ENCODE data around the gene CREB3L4.

CREB3L4 gene

GRCh38 chr1:153941826-153942725, 25.6 kb upstream of the CREB3L4 start:
- peaks cover 33% of the 10 kb centered on the region for H3K36me3 ChIP-seq (ENCODE audit: insufficient read depth, low read length)
- H3K9ac ChIP-seq (ENCODE audit: low read depth, low read length): no peak overlapping the region
- no peaks in the 10 kb centered on the region for H3K9me3 ChIP-seq (replicated peaks; ENCODE audit: low read length)
- no peak overlapping the region for H3K4me3 ChIP-seq (ENCODE audit: low read length)
- no peak overlapping the region for H3K4me2 ChIP-seq (ENCODE audit: low read length)
- H3K4me1 ChIP-seq (ENCODE audit: control insufficient read depth, insufficient read depth, low read length): peaks cover 12% of the 10 kb centered on the region
- H3K27me3 ChIP-seq (ENCODE audit: control insufficient read depth, insufficient read depth, low read length): no peaks in the 10 kb centered on the region

DNA sequence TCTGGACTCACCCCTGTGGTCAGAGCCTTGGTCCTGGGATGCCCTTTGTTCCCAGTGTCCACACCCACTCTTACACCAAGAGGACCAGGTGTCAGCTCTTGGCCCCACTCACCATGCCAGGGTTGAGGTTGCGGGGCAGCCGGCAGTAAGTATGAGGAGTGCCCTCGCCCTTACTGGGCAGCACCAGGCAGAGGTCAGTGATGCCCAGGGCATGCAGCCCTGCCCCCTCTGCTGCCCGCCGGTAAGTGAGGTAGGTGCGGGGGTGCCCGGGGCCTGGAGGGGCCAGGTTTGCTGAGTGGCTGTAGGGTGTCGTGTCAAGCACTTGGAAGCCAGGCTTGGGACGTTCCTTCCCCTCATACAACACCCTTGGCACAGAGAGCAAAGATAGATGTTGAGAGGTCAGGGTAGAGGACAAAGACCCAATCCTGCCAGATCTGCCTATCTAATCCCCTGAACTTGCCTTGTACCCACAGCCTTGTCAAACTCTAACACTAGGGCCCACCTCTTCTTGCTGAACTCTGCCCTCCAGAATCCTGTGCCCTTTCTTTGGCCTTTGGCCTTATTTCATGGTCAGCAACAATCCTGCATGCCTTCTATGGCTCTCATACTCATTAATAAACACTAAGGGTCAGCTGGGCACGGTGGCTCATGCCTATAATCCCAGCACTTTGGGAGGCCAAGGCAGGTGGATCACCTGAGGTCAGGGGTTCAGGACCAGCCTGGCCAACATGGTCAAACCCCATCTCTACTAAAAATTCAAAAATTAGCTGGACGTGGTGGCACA, 24.7 kb upstream of the CREB3L4 start:
- no peaks in the 10 kb centered on the region for H3K9me3 ChIP-seq (replicated peaks; ENCODE audit: low read length)
- no peaks in the 10 kb centered on the region for H3K27me3 ChIP-seq (ENCODE audit: control insufficient read depth, insufficient read depth, low read length)
- no peak overlapping the region for H3K4me3 ChIP-seq (ENCODE audit: low read length)
- H3K36me3 ChIP-seq (ENCODE audit: insufficient read depth, low read length): peaks cover 30% of the 10 kb centered on the region
- H3K9ac ChIP-seq (ENCODE audit: low read depth, low read length): no peak overlapping the region
- no peak overlapping the region for H3K4me2 ChIP-seq (ENCODE audit: low read length)
- peaks cover 12% of the 10 kb centered on the region for H3K4me1 ChIP-seq (ENCODE audit: control insufficient read depth, insufficient read depth, low read length)

DNA sequence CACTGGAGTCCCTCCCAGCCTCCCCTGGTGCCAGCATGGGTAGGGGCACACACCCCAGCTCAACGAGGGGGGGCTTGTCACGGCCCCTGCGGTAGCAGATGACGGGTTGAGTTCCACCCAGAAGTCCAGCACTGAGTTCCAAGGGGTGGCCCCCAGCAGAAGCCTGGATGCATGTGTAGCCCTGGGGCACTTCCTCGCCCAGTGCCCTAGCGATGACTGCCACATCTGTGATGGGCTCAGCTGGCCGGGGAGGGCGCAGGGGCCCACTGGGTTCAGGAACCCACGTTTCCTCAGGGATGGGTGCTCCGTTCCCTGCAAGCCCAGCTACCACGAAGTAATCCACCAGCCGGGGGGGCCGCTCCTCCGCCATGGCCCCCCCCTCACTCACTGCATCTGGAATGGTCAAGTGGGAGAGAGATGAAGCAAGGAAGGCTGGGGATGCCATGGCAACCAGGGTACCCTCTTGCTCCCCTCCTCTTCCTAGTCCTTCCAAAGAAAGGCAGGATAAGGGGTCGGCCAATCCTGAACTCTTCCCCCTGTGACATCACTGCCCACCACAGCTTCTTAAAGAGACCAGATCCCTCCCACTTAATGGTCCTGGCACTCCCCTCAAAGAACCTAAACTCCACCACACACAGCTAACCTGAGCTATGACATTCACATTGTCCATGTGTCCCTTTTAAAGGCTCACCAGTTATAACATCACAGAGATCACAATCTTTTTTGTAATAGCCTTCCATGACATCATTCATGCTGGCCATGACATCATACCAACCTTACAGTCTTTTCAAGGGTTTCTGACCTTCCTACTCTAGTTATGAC, 23.5 kb upstream of the CREB3L4 start:
- Histone ChIP-seq H3K4me1 (ENCODE audit: control insufficient read depth, insufficient read depth, low read length) (peaks cover 12% of the 10 kb centered on the region), H3K27me3 (ENCODE audit: control insufficient read depth, insufficient read depth, low read length) (no peaks in the 10 kb centered on the region), H3K9me3 (replicated peaks; ENCODE audit: low read length) (no peaks in the 10 kb centered on the region), H3K4me2 (ENCODE audit: low read length) (peak overlapping the region; percentile 86), H3K4me3 (ENCODE audit: low read length) (no peak overlapping the region), H3K9ac (ENCODE audit: low read depth, low read length) (no peak overlapping the region), H3K36me3 (ENCODE audit: insufficient read depth, low read length) (peaks cover 42% of the 10 kb centered on the region)

DNA sequence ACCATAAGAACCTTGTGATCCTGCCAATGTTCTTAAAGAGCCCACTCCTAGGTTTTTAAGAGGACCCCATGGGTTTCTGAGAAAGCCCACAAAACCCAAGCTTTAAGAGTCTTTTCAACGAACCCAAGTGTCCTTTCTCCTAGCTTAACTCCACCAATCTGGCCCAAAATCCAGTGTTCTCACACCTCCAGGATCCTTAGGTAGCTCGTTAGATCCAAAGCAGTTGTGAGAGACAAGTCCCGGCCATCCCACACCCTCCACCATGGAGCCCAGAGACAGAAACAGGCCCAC, 22.9 kb upstream of the CREB3L4 start:
- Histone ChIP-seq H3K4me1 (ENCODE audit: control insufficient read depth, insufficient read depth, low read length) (peaks cover 12% of the 10 kb centered on the region), H3K36me3 (ENCODE audit: insufficient read depth, low read length) (peaks cover 39% of the 10 kb centered on the region), H3K9ac (ENCODE audit: low read depth, low read length) (no peak overlapping the region), H3K9me3 (replicated peaks; ENCODE audit: low read length) (no peaks in the 10 kb centered on the region), H3K27me3 (ENCODE audit: control insufficient read depth, insufficient read depth, low read length) (no peaks in the 10 kb centered on the region), H3K4me2 (ENCODE audit: low read length) (peak overlapping the region; percentile 86), H3K4me3 (ENCODE audit: low read length) (peak overlapping the region; percentile 89)

GRCh38 chr1:153945131-153945794, 22.4 kb upstream of the CREB3L4 start:
- Histone ChIP-seq H3K9me3 (replicated peaks; ENCODE audit: low read length) (no peaks in the 10 kb centered on the region), H3K4me1 (ENCODE audit: control insufficient read depth, insufficient read depth, low read length) (peaks cover 12% of the 10 kb centered on the region), H3K4me2 (ENCODE audit: low read length) (peak overlapping the region; percentile 86), H3K9ac (ENCODE audit: low read depth, low read length) (peak overlapping the region; percentile 84), H3K27me3 (ENCODE audit: control insufficient read depth, insufficient read depth, low read length) (no peaks in the 10 kb centered on the region), H3K4me3 (ENCODE audit: low read length) (peak overlapping the region; percentile 89), H3K36me3 (ENCODE audit: insufficient read depth, low read length) (peaks cover 38% of the 10 kb centered on the region)

DNA sequence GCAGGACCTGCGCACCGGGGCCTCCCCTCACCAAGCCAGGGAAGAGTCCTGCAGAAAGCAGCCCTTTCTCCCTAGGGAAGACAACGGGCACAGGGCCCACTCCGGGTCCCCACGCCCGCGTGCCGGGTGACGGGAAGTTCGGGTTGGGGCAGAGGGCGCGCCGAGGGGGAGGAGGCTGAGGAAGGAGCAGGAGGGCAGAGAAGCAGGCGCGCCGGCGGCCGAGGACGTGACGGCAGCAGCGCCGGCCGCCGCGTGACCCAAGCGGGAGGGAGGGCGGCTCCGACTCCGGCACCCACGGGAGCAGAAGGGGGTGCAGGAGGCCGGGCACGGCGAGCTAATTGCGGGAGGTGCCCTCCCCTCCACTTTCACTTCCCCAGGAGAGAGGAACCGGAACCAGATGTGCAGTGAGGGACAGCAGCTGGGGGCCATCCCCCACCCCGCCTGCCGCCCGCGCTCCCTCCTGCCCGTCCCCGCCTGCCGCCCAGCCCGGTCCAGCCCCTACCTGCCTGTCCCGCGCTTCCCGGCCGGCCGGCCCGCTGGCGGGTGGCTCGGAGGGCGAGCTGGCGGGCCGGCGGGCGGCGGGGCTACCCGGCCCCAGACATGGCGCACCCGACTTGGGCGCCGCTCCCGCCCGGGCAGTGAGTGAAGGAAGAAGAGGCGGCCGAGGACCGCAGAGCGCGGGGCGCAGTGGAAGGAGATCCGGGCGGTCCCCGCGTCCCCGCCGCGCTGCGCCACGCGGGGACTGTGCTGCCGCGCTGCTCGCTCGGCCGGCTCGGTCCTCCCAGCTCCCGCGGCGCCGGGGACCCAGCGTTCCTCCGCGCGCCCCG, 21.7 kb upstream of the CREB3L4 start:
- Histone ChIP-seq H3K4me1 (ENCODE audit: control insufficient read depth, insufficient read depth, low read length) (peaks cover 12% of the 10 kb centered on the region), H3K36me3 (ENCODE audit: insufficient read depth, low read length) (peaks cover 39% of the 10 kb centered on the region), H3K9me3 (replicated peaks; ENCODE audit: low read length) (no peaks in the 10 kb centered on the region), H3K27me3 (ENCODE audit: control insufficient read depth, insufficient read depth, low read length) (no peaks in the 10 kb centered on the region), H3K4me2 (ENCODE audit: low read length) (peak overlapping the region; percentile 86), H3K4me3 (ENCODE audit: low read length) (peak overlapping the region; percentile 89), H3K9ac (ENCODE audit: low read depth, low read length) (peak overlapping the region; percentile 84)

DNA sequence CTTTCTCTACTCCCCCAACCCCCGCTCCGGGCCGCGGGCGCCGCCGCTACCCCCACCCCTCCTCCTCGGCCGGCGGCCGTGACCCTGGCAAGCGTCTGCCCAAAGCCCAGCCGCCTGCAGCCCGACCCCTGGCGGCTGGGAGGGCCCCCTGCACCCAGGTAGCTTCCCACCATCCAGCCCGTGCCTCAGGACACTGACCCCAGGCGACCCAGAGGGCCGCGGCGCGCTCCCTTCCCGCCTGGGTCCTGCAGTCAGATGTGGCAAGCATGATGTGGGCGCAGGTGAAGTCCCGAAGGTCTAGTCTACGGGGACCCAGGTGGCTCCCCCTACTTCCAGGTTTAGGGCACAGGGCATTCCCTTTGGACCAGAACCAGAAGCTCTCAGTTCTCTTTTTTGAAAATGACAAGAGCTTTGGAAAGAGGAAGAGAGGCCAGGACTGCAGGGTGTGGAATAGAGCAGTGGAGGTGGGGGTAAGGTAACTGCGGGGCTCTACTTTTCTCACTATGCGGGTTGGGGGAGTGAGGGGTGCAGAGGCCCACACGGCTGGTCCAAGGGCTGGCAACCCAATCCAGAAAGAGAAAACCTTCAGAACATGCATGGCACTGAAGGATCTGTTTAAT, 21.0 kb upstream of the CREB3L4 start, which contains the start of gene DENND4B:
Gene DENND4B (minus strand): TSS at position 97 of the 620 bp plus-strand sequence. CDS start 2,344 bp downstream, outside the sequence.
- Histone ChIP-seq H3K9me3 (replicated peaks; ENCODE audit: low read length) (no peaks in the 10 kb centered on the region), H3K9ac (ENCODE audit: low read depth, low read length) (peak within 1 kb of the TSS; percentile 84), H3K36me3 (ENCODE audit: insufficient read depth, low read length) (peaks cover 42% of the 10 kb centered on the region), H3K4me3 (ENCODE audit: low read length) (peak within 1 kb of the TSS; percentile 89), H3K27me3 (ENCODE audit: control insufficient read depth, insufficient read depth, low read length) (no peaks in the 10 kb centered on the region), H3K4me2 (ENCODE audit: low read length) (peak within 1 kb of the TSS; percentile 86), H3K4me1 (ENCODE audit: control insufficient read depth, insufficient read depth, low read length) (peaks cover 12% of the 10 kb centered on the region)

GRCh38 chr1:153951183-153951582, 16.5 kb upstream of the CREB3L4 start:
- H3K9me3 ChIP-seq (replicated peaks; ENCODE audit: low read length): no peaks in the 10 kb centered on the region
- H3K4me1 ChIP-seq (ENCODE audit: control insufficient read depth, insufficient read depth, low read length): peaks cover 11% of the 10 kb centered on the region
- peaks cover 60% of the 10 kb centered on the region for H3K36me3 ChIP-seq (ENCODE audit: insufficient read depth, low read length)
- no peak overlapping the region for H3K4me2 ChIP-seq (ENCODE audit: low read length)
- no peak overlapping the region for H3K4me3 ChIP-seq (ENCODE audit: low read length)
- no peaks in the 10 kb centered on the region for H3K27me3 ChIP-seq (ENCODE audit: control insufficient read depth, insufficient read depth, low read length)
- H3K9ac ChIP-seq (ENCODE audit: low read depth, low read length): no peak overlapping the region

GRCh38 chr1:153951801-153952200, 15.9 kb upstream of the CREB3L4 start:
- H3K27me3 ChIP-seq (ENCODE audit: control insufficient read depth, insufficient read depth, low read length): no peaks in the 10 kb centered on the region
- H3K4me2 ChIP-seq (ENCODE audit: low read length): no peak overlapping the region
- peaks cover 15% of the 10 kb centered on the region for H3K4me1 ChIP-seq (ENCODE audit: control insufficient read depth, insufficient read depth, low read length)
- no peaks in the 10 kb centered on the region for H3K9me3 ChIP-seq (replicated peaks; ENCODE audit: low read length)
- H3K4me3 ChIP-seq (ENCODE audit: low read length): no peak overlapping the region
- no peak overlapping the region for H3K9ac ChIP-seq (ENCODE audit: low read depth, low read length)
- peaks cover 60% of the 10 kb centered on the region for H3K36me3 ChIP-seq (ENCODE audit: insufficient read depth, low read length)

DNA sequence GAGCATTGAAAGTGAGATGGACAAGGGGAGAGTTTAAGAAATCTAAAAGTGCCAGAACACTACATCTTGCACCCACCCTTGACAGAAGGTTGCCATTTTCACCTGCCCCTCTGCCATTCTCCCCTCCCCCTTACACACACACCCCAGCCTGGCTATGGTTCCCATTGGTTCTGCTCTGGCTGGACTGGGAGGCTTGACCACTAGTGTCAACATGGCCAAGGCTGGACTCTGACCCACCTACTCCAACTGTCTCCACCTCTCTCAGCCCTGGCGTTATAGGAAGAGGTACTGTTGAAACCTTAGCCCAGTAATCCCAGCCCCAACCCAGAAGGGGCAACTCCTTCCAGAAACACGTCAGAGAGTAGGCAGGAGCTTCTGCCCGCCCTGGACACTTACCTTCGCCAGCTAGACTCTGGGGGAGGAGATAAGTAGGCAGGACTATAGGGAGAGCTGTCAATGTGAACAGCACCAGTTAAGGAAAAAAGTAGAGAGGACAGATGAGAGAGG, 13.8 kb upstream of the CREB3L4 start:
- Histone ChIP-seq H3K4me3 (ENCODE audit: low read length) (no peak overlapping the region), H3K4me1 (ENCODE audit: control insufficient read depth, insufficient read depth, low read length) (peaks cover 23% of the 10 kb centered on the region), H3K36me3 (ENCODE audit: insufficient read depth, low read length) (peaks cover 48% of the 10 kb centered on the region)

More for the DNA sequence above, 13.8 kb upstream of the CREB3L4 start:
- H3K4me2 ChIP-seq (ENCODE audit: low read length): no peak overlapping the region
- H3K9me3 ChIP-seq (replicated peaks; ENCODE audit: low read length): no peaks in the 10 kb centered on the region
- H3K27me3 ChIP-seq (ENCODE audit: control insufficient read depth, insufficient read depth, low read length): no peaks in the 10 kb centered on the region
- H3K9ac ChIP-seq (ENCODE audit: low read depth, low read length): no peak overlapping the region

Measured in skeletal muscle satellite cell (primary cell).